ENCODE data around the gene SCFD2.

The SCFD2 gene

GRCh38 chr4:52941450-52941849 is 424.4 kb downstream of the SCFD2 start:
- DNase-seq (ENCODE audit: low spot score), result no peak
- TF ChIP-seq, protein P1, sequence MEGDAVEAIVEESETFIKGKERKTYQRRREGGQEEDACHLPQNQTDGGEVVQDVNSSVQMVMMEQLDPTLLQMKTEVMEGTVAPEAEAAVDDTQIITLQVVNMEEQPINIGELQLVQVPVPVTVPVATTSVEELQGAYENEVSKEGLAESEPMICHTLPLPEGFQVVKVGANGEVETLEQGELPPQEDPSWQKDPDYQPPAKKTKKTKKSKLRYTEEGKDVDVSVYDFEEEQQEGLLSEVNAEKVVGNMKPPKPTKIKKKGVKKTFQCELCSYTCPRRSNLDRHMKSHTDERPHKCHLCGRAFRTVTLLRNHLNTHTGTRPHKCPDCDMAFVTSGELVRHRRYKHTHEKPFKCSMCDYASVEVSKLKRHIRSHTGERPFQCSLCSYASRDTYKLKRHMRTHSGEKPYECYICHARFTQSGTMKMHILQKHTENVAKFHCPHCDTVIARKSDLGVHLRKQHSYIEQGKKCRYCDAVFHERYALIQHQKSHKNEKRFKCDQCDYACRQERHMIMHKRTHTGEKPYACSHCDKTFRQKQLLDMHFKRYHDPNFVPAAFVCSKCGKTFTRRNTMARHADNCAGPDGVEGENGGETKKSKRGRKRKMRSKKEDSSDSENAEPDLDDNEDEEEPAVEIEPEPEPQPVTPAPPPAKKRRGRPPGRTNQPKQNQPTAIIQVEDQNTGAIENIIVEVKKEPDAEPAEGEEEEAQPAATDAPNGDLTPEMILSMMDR (IDR thresholded peaks at IDR 0.05; ENCODE audit: extremely low read depth, missing control alignments), result no peak

- TF ChIP-seq, protein P1 (IDR thresholded peaks at IDR 0.05; ENCODE audit: extremely low read depth, missing control alignments), result no peak
- DNase-seq (ENCODE audit: low spot score), result no peak
These were observed 426.1 kb downstream of the SCFD2 start for GRCh38 chr4:52939739-52940138.

DNA sequence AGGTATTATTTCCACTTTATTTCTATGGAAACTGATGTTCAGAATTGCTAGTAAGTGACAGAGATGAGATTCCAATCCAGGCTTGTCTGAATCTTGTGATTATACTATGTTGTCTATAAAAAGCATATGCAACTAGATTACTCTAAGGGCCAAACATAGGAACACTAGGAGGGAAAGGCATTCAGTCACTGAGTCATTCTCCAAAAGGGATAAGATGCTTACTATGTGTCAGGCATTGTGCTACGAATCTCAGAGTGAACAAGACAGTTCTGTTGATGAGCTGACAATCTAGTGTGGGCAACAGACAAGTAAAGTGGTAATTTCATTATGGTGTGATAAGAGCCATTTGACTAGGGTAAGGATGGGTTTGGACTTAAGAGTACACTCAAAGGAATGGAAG is 426.5 kb downstream of the SCFD2 start:
- no peak for DNase-seq (ENCODE audit: low spot score)

GRCh38 chr4:52937829-52938228 is 428.0 kb downstream of the SCFD2 start:
- TF ChIP-seq, protein P1 (IDR thresholded peaks at IDR 0.05; ENCODE audit: extremely low read depth, missing control alignments), result no peak
- DNase-seq (ENCODE audit: low spot score), result no peak

More for the DNA sequence above, 426.5 kb downstream of the SCFD2 start:
- TF ChIP-seq, protein P1 (IDR thresholded peaks at IDR 0.05; ENCODE audit: extremely low read depth, missing control alignments), result no peak

GRCh38 chr4:52936729-52937128 is 429.1 kb downstream of the SCFD2 start:
- TF ChIP-seq, protein P1 (IDR thresholded peaks at IDR 0.05; ENCODE audit: extremely low read depth, missing control alignments), result no peak
- no peak for DNase-seq (ENCODE audit: low spot score)

- DNase-seq (ENCODE audit: low spot score), result no peak
- TF ChIP-seq, protein P1 (IDR thresholded peaks at IDR 0.05; ENCODE audit: extremely low read depth, missing control alignments), result no peak
These were observed 430.5 kb downstream of the SCFD2 start for GRCh38 chr4:52935317-52935716.

GRCh38 chr4:52933738-52934137 is 432.1 kb downstream of the SCFD2 start:
- TF ChIP-seq, protein P1 (IDR thresholded peaks at IDR 0.05; ENCODE audit: extremely low read depth, missing control alignments), result no peak
- DNase-seq (ENCODE audit: low spot score), result no peak
